Choroid plexus epithelial cell (primary cell): ENCODE results near the gene ISCA2.

Source experiments
- DNase-seq: peaks from one replicate; pipeline ENCODE4 v3.0.0-alpha.2; 2010; ENCODE audit warnings: low read depth
- H3K4me3 ChIP-seq: 2 replicates; pipeline ENCODE4 v1.5.1; 2011; ENCODE audit warnings: low read depth, mild to moderate bottlenecking, control low read depth, low read length, moderate library complexity
- CTCF ChIP-seq: conservative IDR thresholded peaks from 2 replicates; pipeline ENCODE4 v1.5.1; 2011; ENCODE audit warnings: low read depth, mild to moderate bottlenecking, control low read depth, inconsistent platforms, low read length, moderate library complexity

The ISCA2 gene

GRCh38 chr14:74462993-74463392 lies 30.6 kb upstream of the ISCA2 start:
- no peak for TF ChIP-seq CTCF
- DNase-seq, result no peak
- H3K4me3 ChIP-seq, result no peak overlapping the region

- no peak for DNase-seq
- no peak for TF ChIP-seq CTCF
- H3K4me3 ChIP-seq, result no peak overlapping the region
Observed at GRCh38 chr14:74463697-74464096, 29.9 kb upstream of the ISCA2 start.

DNA sequence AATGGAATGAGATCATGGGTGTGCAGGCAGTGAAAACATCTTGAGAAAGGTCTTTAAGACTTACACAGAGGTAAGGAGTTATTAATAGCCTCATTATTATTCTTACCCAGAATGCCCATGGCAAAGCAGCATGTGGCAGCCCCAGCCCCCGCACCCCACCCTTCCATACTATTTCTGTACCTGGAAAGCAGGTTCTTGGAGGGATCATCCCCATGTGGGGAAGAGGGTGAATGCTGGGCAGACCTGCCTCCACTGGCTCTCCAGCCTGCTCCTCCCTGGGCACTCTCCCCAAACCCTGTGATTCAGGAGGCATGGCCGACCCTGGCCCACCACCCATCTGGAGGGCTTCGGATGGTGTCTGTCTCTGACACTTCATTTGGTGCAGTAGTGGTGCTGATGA lies 28.8 kb upstream of the ISCA2 start:
- H3K4me3 ChIP-seq, result no peak overlapping the region
- no peak for DNase-seq
- TF ChIP-seq CTCF, result no peak

DNA sequence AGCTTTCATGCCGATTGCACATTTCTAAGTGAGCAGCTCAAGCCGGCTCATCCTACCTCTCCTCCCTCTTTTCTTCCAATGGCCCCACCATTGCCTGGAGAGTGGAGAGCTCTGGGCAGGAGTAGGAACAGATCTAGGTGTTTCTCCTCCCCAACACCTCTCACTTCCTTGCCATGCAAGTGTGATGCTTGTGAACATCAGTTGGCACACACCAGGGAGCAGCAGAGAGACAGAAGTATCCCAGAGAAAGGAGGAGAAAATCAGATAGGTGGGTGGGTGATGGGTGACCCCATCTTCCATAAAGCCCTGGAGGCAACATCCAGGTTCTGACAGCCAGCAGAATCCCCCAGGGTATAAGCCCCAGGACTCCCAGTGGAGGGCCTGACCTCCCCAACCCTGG lies 28.2 kb upstream of the ISCA2 start:
- no peak overlapping the region for H3K4me3 ChIP-seq
- no peak for TF ChIP-seq CTCF
- no peak for DNase-seq

GRCh38 chr14:74468513-74468912 lies 25.1 kb upstream of the ISCA2 start:
- DNase-seq, result no peak
- H3K4me3 ChIP-seq, result no peak overlapping the region
- no peak for TF ChIP-seq CTCF

GRCh38 chr14:74469548-74470518 lies 23.7 kb upstream of the ISCA2 start:
- DNase-seq, result no peak
- TF ChIP-seq CTCF, result no peak
- no peak overlapping the region for H3K4me3 ChIP-seq

DNA sequence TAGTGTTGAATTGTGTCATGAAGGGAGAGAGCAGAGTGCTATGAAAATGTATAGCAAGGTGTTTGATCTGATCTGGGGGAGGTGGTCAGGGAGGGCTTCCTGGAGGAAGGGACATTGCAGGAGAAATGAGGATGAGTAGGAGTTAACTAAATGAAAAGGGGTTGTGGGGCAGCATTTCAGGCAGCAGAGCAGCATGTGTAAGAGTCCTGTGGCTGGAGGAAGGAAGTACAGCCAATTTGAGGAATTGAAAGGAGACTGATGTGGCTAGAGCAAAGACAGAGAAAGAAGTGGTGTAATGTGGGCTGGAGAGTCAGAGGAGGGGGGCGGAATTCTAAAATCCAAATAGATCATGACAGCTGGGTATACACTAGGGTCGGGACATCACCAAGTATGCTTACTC lies 21.0 kb upstream of the ISCA2 start:
- no peak for TF ChIP-seq CTCF

More for the DNA sequence above, 21.0 kb upstream of the ISCA2 start:
- DNase-seq, result no peak
- no peak overlapping the region for H3K4me3 ChIP-seq
